Lower leg skin (tissue), 4 donors: ENCODE measurements around the gene CCL16. TPM values are rescaled to one million over a fixed set of nuclear protein-coding genes. Genes with fewer than 3 reads are reported as not detected.
A peak's percentile ranks its signal among the peaks of the same experiment; 100 is the strongest.

ENCODE experiments used
- DNase-seq, 2 donors: peaks; one replicate each; pipeline ENCODE4 v3.0.0-alpha.2; 2019; ENCODE audit warnings: low spot score in 2 of 2
- H3K4me3 ChIP-seq: fragments of 200-600 bp; sonication (generic); 2 replicates; pipeline ENCODE4 v1.5.1; 2017; ENCODE audit warnings: mild to moderate bottlenecking, low read depth; ENCODE audit not compliant: poor library complexity, severe bottlenecking
- CTCF ChIP-seq, 3 donors: fragments of 450-650 bp; IDR thresholded peaks; one replicate each; pipeline ENCODE4 v1.5.1; 2016; ENCODE audit warnings: antibody characterized with exemption in 3 of 3, mild to moderate bottlenecking in 3 of 3, moderate library complexity in 2 of 3
- POLR2A ChIP-seq, 2 donors: fragments of 450-650 bp; IDR thresholded peaks; one replicate each; pipeline ENCODE4 v1.6.1; 2016 to 2017; ENCODE audit warnings: antibody characterized with exemption in 2 of 2, mild to moderate bottlenecking in 1 of 2, moderate library complexity in 1 of 2
- WGBS, 2 donors: methylation state at CpG; one replicate each; pipeline ENCODE4 v1.1.5; 2018; 5-methylcytosine and 5-hydroxymethylcytosine counted together
- intact Hi-C: fragments of 100-400 bp; cut with DNase I; formaldehyde crosslinking; loops from one replicate; pipeline ENCODE4 v1.15.0; 2023; ENCODE audit warnings: low total_unique reads
- total RNA-seq, 4 donors: library from RNA; depleted of rRNA; stranded (reverse); fragments of >200 nt; gene quantifications; one replicate each; pipeline ENCODE4 v1.1.0, GENCODE V29; 2016

The CCL16 gene
- total RNA-seq, 4 donors from 2014 or later, result 0.39 TPM; not detected in 3

- no peak overlapping the region for H3K4me3 ChIP-seq
- peak in 1 of 2 donors; percentile 54 for DNase-seq
- intact Hi-C loops, result no loop called here
- TF ChIP-seq CTCF (IDR thresholded peaks at IDR 0.05), result no peak
- no peak for TF ChIP-seq POLR2A (IDR thresholded peaks at IDR 0.05)
- WGBS, 2 donors, result 93 to 98% methylated on average over 6 of the region's 6 CpGs
Observed at GRCh38 chr17:35984140-35984539, 2.8 kb upstream of the CCL16 start.

GRCh38 chr17:35982409-35983191 is 1.3 kb upstream of the CCL16 start:
- DNase-seq, result peak in 1 of 2 donors; percentile 49
- intact Hi-C loops, result no loop called here
- 89 to 90% methylated on average over 3 of the region's 3 CpGs for WGBS, 2 donors

GRCh38 chr17:35981908-35982330 is 622 bp upstream of the CCL16 start:
- H3K4me3 ChIP-seq, result no peak overlapping the region
- TF ChIP-seq CTCF (IDR thresholded peaks at IDR 0.05), result no peak
- TF ChIP-seq POLR2A (IDR thresholded peaks at IDR 0.05), result no peak
- intact Hi-C loops, result no loop called here
- WGBS, 2 donors, result 71 to 72% methylated on average over 4 of the region's 4 CpGs
- DNase-seq, result peak in 1 of 2 donors; percentile 63

More at GRCh38 chr17:35982409-35983191, 1.3 kb upstream of the CCL16 start:
- H3K4me3 ChIP-seq, result no peak overlapping the region
- TF ChIP-seq POLR2A (IDR thresholded peaks at IDR 0.05) (no peak), CTCF (IDR thresholded peaks at IDR 0.05) (no peak)

GRCh38 chr17:35978346-35978745 is 3.0 kb downstream of the CCL16 start:
- H3K4me3 ChIP-seq, result no peak overlapping the region
- no peak for TF ChIP-seq POLR2A (IDR thresholded peaks at IDR 0.05)
- TF ChIP-seq CTCF (IDR thresholded peaks at IDR 0.05), result no peak
- DNase-seq, result no peak
- intact Hi-C loops, result no loop called here
- WGBS, 2 donors, result 77 to 79% methylated on average over 3 of the region's 3 CpGs

- TF ChIP-seq CTCF (IDR thresholded peaks at IDR 0.05), result no peak
- no peak for TF ChIP-seq POLR2A (IDR thresholded peaks at IDR 0.05)
- WGBS, 2 donors, result 95 to 97% methylated on average over 7 of the region's 7 CpGs
- no peak for DNase-seq
- H3K4me3 ChIP-seq, result no peak overlapping the region
- intact Hi-C loops, result no loop called here
Observed at GRCh38 chr17:35977509-35977908, 3.8 kb downstream of the CCL16 start.
